Measurements from ENCODE around the gene WFDC10A. TPM values are rescaled to one million over a fixed set of nuclear protein-coding genes. Genes with fewer than 3 reads are reported as not detected.
A peak's percentile ranks its signal among the peaks of the same experiment; 100 is the strongest.

WFDC10A gene
- total and polyA plus RNA-seq, 8 donors = not detected

DNA sequence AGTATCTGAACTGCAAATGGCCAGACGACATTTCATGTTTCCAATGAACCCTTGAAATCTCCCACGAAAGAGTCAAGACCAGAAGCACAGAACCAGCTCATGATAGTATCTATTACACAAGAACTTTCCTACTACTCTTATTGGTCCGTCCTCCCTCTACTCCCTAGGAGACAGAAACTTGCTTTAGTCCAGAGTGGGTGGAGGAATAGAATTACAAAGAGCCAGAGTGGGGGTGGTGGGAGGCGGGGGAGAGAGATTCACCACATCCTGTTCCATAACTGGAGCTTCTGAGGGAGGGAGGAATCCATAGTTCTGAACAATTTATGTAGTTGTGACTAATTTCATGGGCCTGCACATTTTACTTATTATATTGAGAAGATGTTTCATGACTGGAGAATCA is 18.5 kb upstream of the WFDC10A start:
- Histone ChIP-seq H3K27ac (no peak overlapping the region), H3K36me3 (no peaks in the 10 kb centered on the region), H3K27me3 (no peaks in the 10 kb centered on the region), H3K4me1 (no peaks in the 10 kb centered on the region), H3K4me3 (no peak overlapping the region), H3K9me3 (no peaks in the 10 kb centered on the region)
- no peak for FAIRE-seq
- 61 to 68% methylated on average over 4 of the region's 4 CpGs for WGBS, 2 donors
- DNase-seq = no peak
- peak in 1 of 4 donors; percentile 35 for ATAC-seq
- TF ChIP-seq, protein P1, sequence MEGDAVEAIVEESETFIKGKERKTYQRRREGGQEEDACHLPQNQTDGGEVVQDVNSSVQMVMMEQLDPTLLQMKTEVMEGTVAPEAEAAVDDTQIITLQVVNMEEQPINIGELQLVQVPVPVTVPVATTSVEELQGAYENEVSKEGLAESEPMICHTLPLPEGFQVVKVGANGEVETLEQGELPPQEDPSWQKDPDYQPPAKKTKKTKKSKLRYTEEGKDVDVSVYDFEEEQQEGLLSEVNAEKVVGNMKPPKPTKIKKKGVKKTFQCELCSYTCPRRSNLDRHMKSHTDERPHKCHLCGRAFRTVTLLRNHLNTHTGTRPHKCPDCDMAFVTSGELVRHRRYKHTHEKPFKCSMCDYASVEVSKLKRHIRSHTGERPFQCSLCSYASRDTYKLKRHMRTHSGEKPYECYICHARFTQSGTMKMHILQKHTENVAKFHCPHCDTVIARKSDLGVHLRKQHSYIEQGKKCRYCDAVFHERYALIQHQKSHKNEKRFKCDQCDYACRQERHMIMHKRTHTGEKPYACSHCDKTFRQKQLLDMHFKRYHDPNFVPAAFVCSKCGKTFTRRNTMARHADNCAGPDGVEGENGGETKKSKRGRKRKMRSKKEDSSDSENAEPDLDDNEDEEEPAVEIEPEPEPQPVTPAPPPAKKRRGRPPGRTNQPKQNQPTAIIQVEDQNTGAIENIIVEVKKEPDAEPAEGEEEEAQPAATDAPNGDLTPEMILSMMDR (IDR thresholded peaks at IDR 0.05) = no peak
- intact Hi-C loops (cut with DNase I) = no loop called here

GRCh38 chr20:45612314-45612713 is 17.2 kb upstream of the WFDC10A start:
- intact Hi-C loops (cut with DNase I) = no loop called here
- FAIRE-seq (no peak), ATAC-seq (no peak), DNase-seq (no peak)
- TF ChIP-seq, protein P1 (IDR thresholded peaks at IDR 0.05) = no peak
- no peaks in the 10 kb centered on the region for H3K4me1 ChIP-seq
- no peak overlapping the region for H3K27ac ChIP-seq
- no peaks in the 10 kb centered on the region for H3K9me3 ChIP-seq
- no peaks in the 10 kb centered on the region for H3K27me3 ChIP-seq
- no peaks in the 10 kb centered on the region for H3K36me3 ChIP-seq
- no peak overlapping the region for H3K4me3 ChIP-seq

DNA sequence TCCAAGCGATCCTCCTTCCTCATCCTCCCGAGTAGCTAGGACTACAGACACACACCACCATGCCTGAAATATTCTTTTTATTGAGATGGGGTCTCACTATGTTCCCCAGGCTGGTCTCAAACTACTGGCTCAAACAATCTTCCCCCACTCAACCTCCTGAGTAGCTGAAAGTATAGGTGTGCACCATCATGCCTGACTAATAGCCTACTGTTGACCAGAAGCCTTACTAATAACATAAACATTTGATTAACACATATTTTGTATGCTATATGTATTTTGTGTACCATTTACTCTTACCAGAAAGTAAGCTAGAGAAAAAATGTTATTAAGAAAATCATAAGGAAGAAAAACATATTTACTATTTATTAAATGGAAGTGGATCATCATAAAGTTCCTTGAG is 11.9 kb upstream of the WFDC10A start:
- DNase-seq (no peak), ATAC-seq (no peak), FAIRE-seq (no peak)
- intact Hi-C loops (cut with DNase I) = no loop called here
- no peaks in the 10 kb centered on the region for H3K27me3 ChIP-seq
- no peaks in the 10 kb centered on the region for H3K36me3 ChIP-seq
- TF ChIP-seq, protein P1 (IDR thresholded peaks at IDR 0.05) = no peak
- peaks cover 0 to 16% (median 0%) of the 10 kb centered on the region in 3 donors for H3K4me1 ChIP-seq
- H3K4me3 ChIP-seq = no peak overlapping the region
- H3K27ac ChIP-seq = no peak overlapping the region
- H3K9me3 ChIP-seq = no peaks in the 10 kb centered on the region
- 88 to 95% methylated on average over 2 of the region's 2 CpGs for WGBS, 2 donors

- 9 to 12% methylated on average over 2 of the region's 2 CpGs for WGBS, 2 donors
- H3K36me3 ChIP-seq = no peaks in the 10 kb centered on the region
- H3K27me3 ChIP-seq = no peaks in the 10 kb centered on the region
- H3K4me1 ChIP-seq = peaks cover 0 to 17% (median 0%) of the 10 kb centered on the region in 3 donors
- H3K4me3 ChIP-seq = no peak overlapping the region
- peak in 2 of 6 donors; percentile 8 to 19 for DNase-seq
- TF ChIP-seq, protein P1 (IDR thresholded peaks at IDR 0.05) = no peak
- no peaks in the 10 kb centered on the region for H3K9me3 ChIP-seq
- no peak for FAIRE-seq
- intact Hi-C loops (cut with DNase I) = no loop called here
- ATAC-seq = peak; percentile 53 to 89 (median 84)
- H3K27ac ChIP-seq = no peak overlapping the region
These were observed 7.9 kb upstream of the WFDC10A start for GRCh38 chr20:45621593-45621992.

- DNase-seq (no peak), ATAC-seq (no peak), FAIRE-seq (no peak)
- 64 to 72% methylated on average over 2 of the region's 2 CpGs for WGBS, 2 donors
- Histone ChIP-seq H3K4me1 (peaks cover 0 to 11% (median 3%) of the 10 kb centered on the region in 3 donors), H3K36me3 (no peaks in the 10 kb centered on the region), H3K4me3 (no peak overlapping the region), H3K27ac (no peak overlapping the region), H3K27me3 (no peaks in the 10 kb centered on the region), H3K9me3 (no peaks in the 10 kb centered on the region)
- TF ChIP-seq, protein P1 (IDR thresholded peaks at IDR 0.05) = no peak
- intact Hi-C loops (cut with DNase I) = no loop called here
These were observed 3.0 kb upstream of the WFDC10A start for GRCh38 chr20:45626540-45626939.
